Fibroblast of upper back skin (primary cell): ENCODE measurements around the gene PMM2.
A peak's percentile ranks its signal among the peaks of the same experiment; 100 is the strongest.
"Not testable (repeated sequence)": the region's sequence is repeated elsewhere in the genome, so short reads cannot be mapped to it uniquely, and the experiment has no call there.

Source experiments
- DNase-seq: peaks from one replicate; pipeline ENCODE4 v3.0.0-alpha.2; 2013

Gene PMM2

DNA sequence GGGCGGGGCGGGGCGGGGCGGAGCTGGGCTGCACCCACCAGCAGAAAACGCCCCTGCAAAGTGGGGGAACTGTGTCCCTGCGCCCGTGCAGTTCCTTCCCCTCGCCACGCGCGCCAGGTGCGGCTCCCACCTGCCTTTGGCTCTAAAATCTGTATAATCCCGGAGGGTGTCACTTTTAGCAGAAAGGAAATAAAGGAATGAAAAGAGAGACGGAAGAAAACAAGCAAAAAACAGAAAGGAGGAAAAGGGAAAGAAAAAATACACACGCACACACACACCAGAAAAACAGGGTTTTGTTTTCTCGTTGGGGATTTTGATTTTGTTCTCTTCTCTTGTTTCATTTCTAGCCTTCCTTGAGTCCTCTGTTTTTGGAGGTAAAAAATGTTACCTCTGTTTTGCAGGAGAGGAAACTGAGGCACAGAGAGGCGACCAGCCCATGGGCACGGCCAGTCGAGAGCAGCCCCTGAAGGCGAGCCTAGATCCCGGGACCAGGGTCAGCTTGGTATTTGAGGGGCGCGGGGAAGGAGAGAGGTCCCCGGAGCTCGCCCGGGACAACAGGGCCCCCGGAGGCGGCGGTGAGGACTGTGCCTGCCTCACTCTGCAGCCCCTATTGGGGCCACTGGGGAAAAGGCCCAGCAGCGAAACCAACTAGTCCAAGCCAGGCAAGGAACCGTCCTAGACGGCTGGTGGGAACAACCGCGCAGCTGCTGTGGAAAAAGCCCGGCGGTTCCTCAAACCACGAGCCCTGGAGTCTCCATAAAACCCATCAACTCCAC lies 71.8 kb downstream of the PMM2 start:
- DNase-seq = no peak

DNA sequence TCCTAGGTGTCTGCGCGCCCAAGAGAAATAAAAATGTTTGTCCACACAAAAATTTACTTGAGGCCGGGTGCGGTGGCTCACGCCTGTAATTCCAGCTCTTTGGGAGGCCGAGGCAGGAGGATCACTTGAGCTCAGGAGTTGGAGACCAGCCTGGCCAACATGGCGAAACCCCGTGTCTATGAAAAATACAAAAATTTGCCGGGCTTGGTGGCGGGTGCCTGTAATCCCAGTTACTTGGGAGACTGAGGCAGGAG lies 72.3 kb downstream of the PMM2 start:
- DNase-seq = not testable (repeated sequence)

- no peak for DNase-seq
Observed at GRCh38 chr16:8872071-8872470, 74.4 kb downstream of the PMM2 start.

DNA sequence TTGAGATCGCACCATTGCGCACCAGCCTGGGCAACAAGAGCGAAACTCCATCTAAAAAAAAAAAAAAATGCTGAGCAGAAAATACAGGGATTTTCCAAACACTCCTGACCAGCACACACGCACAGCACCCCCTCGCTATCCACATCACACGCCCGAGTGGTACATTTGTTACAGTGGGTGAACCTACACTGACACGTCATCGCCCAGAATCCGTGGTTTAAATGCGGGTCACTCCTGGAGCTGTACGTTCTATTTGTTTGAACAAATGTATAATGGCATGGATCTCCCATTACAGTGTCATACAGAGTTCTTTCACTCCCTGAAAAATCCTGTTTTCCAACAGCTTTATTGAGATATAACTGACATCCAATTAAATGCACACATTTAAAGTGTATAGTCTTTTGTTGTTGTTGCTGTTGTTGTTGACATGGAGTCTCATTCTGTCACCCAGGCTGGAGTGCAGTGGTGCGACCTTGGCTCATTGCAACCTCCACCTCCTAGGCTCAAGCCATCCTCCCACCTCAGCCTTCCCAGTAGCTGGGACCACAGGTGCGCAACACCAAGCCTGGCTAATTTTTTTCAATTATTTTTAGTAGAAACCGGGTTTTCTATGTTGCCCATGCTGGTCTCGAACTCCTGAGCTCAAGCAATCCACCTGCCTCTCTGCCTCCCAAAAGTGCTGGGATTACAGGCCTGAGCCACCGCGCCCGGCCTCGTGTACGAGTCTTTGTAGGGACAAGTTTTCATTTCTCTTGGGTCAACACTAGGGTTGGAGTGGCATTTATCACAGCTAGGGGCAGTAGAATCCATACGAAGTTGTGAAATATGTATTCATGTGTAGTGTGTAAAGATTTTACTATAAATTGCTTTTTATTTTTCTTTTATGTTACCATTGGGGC lies 75.6 kb downstream of the PMM2 start:
- no peak for DNase-seq

GRCh38 chr16:8873866-8874195 lies 76.2 kb downstream of the PMM2 start:
- not testable (repeated sequence) for DNase-seq

DNA sequence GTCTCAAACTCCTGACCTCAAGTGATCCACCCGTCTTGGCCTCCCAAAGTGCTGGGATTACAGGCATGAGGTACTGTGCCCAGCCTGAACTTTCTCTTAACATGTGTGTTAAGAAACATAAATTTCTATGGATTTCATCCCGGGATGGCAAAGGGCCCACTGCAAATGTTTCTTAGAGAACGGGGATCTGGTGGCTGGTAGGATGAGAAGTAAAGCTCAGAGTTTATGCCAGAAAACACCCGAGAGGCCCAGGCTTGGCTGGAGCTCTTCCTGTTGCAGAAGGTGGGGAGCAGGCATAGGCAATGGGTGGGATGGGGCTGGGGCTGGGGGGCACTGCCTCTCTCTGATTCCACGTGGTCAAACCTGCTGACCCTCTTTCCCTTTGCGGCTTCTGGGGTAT lies 76.7 kb downstream of the PMM2 start:
- DNase-seq = peak; percentile 76

DNA sequence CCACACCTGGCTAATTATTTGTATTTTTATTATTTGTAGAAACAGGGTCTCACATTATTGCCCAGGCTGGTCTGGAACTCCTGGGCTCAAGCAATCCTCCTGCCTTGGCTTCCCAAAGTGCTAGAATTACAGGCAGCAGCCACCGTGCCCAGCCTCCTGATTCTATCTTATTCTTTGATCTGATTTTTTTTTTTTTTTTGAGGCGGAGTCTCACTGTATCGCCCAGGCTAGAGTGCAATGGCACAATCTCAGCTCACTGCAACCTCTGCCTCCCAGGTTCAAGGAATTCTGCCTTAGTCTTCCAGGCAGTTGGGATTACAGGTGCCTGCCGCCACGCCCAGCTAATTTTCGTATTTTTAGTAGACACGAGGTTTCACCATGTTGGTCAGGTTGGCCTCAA lies 77.7 kb downstream of the PMM2 start:
- DNase-seq = not testable (repeated sequence)

DNA sequence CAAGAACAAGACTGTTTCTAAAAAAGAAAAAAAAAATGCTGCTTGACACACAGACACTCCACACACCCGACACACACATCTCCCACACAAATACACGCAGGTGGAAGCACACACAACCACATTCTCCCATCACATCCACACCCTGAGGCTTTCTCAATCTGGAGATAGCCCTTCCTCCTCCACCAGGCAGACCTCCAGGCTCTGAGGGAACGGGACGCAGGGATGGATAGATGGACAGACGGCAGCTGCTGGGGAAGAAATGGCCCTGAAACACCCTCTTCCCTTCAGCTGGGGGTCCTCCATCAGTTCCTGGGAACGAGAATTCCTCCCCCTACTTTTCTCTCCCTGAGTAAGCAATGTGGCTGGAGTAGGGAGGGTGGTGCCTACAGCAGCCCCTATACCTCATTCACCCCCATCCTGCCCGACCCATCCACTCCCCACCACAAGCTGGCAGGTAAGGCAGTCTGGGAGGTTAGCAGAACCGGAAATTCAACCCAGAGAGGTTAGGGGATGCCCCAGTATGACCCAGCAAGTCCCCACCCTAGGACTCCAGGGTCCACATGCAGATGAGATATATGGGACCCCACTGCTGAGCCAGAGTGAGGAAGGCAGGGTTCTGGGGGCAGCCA lies 80.4 kb downstream of the PMM2 start:
- no peak for DNase-seq

- DNase-seq = peak; percentile 91
Observed at GRCh38 chr16:8878523-8878911, 80.9 kb downstream of the PMM2 start.

GRCh38 chr16:8880839-8881510 lies 83.3 kb downstream of the PMM2 start:
- no peak for DNase-seq

- no peak for DNase-seq
Observed at GRCh38 chr16:8882041-8882617, 84.5 kb downstream of the PMM2 start, which contains the start of gene LITAFD. Gene LITAFD (plus strand): TSS chr16:8882351. CDS start chr16:8884356, 2,005 bp downstream.

DNA sequence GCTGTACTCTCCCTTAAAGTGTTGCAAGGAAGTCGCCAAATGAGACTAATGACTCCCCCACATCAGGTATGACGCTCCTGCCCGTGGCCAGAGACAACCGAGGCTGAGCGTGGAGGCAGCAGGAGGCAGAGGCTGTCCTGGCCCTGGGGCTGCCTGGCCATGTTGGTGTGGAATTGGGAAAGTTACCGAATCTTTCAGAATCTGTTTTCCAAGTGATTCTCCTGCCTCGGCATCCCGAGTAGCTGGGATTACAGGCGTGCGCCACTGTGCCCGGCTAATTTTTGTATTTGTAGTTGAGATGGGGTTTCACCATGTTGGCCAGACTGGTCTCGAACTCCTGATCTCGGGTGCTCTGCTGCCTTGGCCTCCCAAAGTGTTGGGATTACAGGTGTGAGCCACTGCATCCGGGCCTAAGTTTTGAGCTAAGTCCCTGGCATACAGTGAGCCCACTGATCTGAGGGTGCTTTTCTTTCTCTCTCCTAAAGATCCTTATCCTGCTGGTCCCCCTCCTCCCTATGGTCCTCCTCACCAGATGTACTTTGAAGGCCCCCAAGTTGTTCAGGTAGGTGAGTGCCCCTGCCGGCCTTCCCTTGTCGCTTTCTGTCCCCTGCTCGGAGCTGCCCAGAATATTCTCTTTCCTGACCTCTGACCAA lies 85.2 kb downstream of the PMM2 start:
- DNase-seq = no peak

- DNase-seq = no peak
Observed at GRCh38 chr16:8885674-8886592, 88.3 kb downstream of the PMM2 start.

- no peak for DNase-seq
Observed at GRCh38 chr16:8886593-8887430, 89.2 kb downstream of the PMM2 start.

GRCh38 chr16:8887431-8887765 lies 89.8 kb downstream of the PMM2 start:
- no peak for DNase-seq

GRCh38 chr16:8887952-8888560 lies 90.4 kb downstream of the PMM2 start:
- DNase-seq = peak; percentile 57

GRCh38 chr16:8888951-8889892 lies 91.6 kb downstream of the PMM2 start:
- no peak for DNase-seq

GRCh38 chr16:8889893-8890548 lies 92.4 kb downstream of the PMM2 start:
- no peak for DNase-seq
